Hepatocyte (in vitro differentiated cells): ENCODE data around the gene NPBWR2. TPM values are rescaled to one million over a fixed set of nuclear protein-coding genes. Genes with fewer than 3 reads are reported as not detected.

Experiments used
- DNase-seq: peaks from one replicate; pipeline ENCODE4 v3.0.0-alpha.2; 2016; ENCODE audit warnings: low spot score
- H2AFZ ChIP-seq: fragments of 200-600 bp; sonication (generic); 2 replicates; pipeline ENCODE4 v1.6.0; 2016; ENCODE audit warnings: antibody characterized with exemption, mild to moderate bottlenecking
- H3K27ac ChIP-seq: fragments of 200-600 bp; sonication (generic); 2 replicates; pipeline ENCODE4 v1.5.1; 2016; ENCODE audit warnings: mild to moderate bottlenecking
- H3K27me3 ChIP-seq: fragments of 200-600 bp; sonication (generic); 2 replicates; pipeline ENCODE4 v1.6.1; 2016
- H3K36me3 ChIP-seq: fragments of 200-600 bp; sonication (generic); replicated peaks from 2 replicates; pipeline ENCODE4 v1.5.1; 2016; ENCODE audit warnings: low read depth; ENCODE audit not compliant: insufficient read depth
- H3K4me1 ChIP-seq: fragments of 200-600 bp; sonication (generic); 2 replicates; pipeline ENCODE4 v1.5.1; 2016; ENCODE audit warnings: mild to moderate bottlenecking, moderate library complexity; ENCODE audit not compliant: insufficient read depth
- H3K4me2 ChIP-seq: fragments of 200-600 bp; sonication (generic); 2 replicates; pipeline ENCODE4 v1.6.0; 2016
- H3K4me3 ChIP-seq: fragments of 200-600 bp; sonication (generic); 2 replicates; pipeline ENCODE4 v1.5.1; 2016; ENCODE audit warnings: mild to moderate bottlenecking
- H3K79me2 ChIP-seq: fragments of 200-600 bp; sonication (generic); 2 replicates; pipeline ENCODE4 v1.6.0; 2017; ENCODE audit warnings: mild to moderate bottlenecking
- H3K9me2 ChIP-seq: fragments of 200-600 bp; sonication (generic); replicated peaks from 2 replicates; pipeline ENCODE4 v1.6.0; 2017; ENCODE audit warnings: mild to moderate bottlenecking; ENCODE audit not compliant: insufficient read depth
- H3K9me3 ChIP-seq: fragments of 200-600 bp; sonication (generic); 2 replicates; pipeline ENCODE4 v1.5.1; 2016; ENCODE audit warnings: low read depth, mild to moderate bottlenecking
- H4K20me1 ChIP-seq: fragments of 200-600 bp; sonication (generic); 2 replicates; pipeline ENCODE4 v1.6.0; 2016; ENCODE audit warnings: mild to moderate bottlenecking; ENCODE audit not compliant: insufficient read depth, poor library complexity, severe bottlenecking
- CTCF ChIP-seq: fragments of 200-600 bp; sonication (generic); IDR thresholded peaks from 2 replicates; pipeline ENCODE4 v1.5.1; 2016; ENCODE audit warnings: antibody characterized with exemption, mild to moderate bottlenecking; ENCODE audit not compliant: poor library complexity
- EZH2 ChIP-seq: fragments of 200-600 bp; sonication (generic); IDR thresholded peaks from 2 replicates; pipeline ENCODE4 v1.6.1; 2016; ENCODE audit warnings: antibody characterized with exemption, mild to moderate bottlenecking, borderline replicate concordance
- EZH2phosphoT487 ChIP-seq: fragments of 200-600 bp; sonication (generic); IDR thresholded peaks from one replicate; pipeline ENCODE4 v1.6.1; 2018; ENCODE audit warnings: antibody characterized with exemption, mild to moderate bottlenecking, low read depth, moderate library complexity; ENCODE audit not compliant: unreplicated experiment, severe bottlenecking
- whole genome bisulfite sequencing: methylation state at CpG from one replicate; pipeline ENCODE4 v1.1.6; 2016; ENCODE audit warnings: low lambda C conversion rate; ENCODE audit errors: missing lambda C conversion rate; 5-methylcytosine and 5-hydroxymethylcytosine counted together
- polyA plus RNA-seq: library from polyadenylated mRNA; unstranded; fragments of >200 nt; fragmentation: Nextera tagmentation; extraction: Ambion mirVana; gene quantifications from 2 replicates; pipeline ENCODE4 v1.2.1, GENCODE V29; 2016
- total RNA-seq: library from RNA; depleted of rRNA; stranded (reverse); fragments of >200 nt; gene quantifications from 2 replicates; pipeline ENCODE4 v1.2.3, GENCODE V29; 2014

Gene NPBWR2
- total and polyA plus RNA-seq, 2 experiments from 2014 or later: not detected

- no peak for TF ChIP-seq EZH2
- TF ChIP-seq EZH2phosphoT487: no peak
- TF ChIP-seq CTCF: peak; percentile 35
- Histone ChIP-seq H3K9me3 (no peaks in the 10 kb centered on the region), H2AFZ (no peak overlapping the region), H3K79me2 (no peaks in the 10 kb centered on the region), H4K20me1 (no peaks in the 10 kb centered on the region), H3K27me3 (no peaks in the 10 kb centered on the region), H3K4me2 (no peak overlapping the region), H3K36me3 (no peaks in the 10 kb centered on the region), H3K4me1 (no peaks in the 10 kb centered on the region), H3K4me3 (no peak overlapping the region), H3K9me2 (no peaks in the 10 kb centered on the region), H3K27ac (no peak overlapping the region)
- DNase-seq: no peak
- 68% methylated on average over 8 of the region's 8 CpGs for WGBS
These were observed 26.6 kb upstream of the NPBWR2 start for GRCh38 chr20:64133951-64134407.

GRCh38 chr20:64131406-64131805, 24.0 kb upstream of the NPBWR2 start:
- WGBS: 83% methylated on average over 4 of the region's 4 CpGs
- no peaks in the 10 kb centered on the region for H3K4me1 ChIP-seq
- H4K20me1 ChIP-seq: no peaks in the 10 kb centered on the region
- H2AFZ ChIP-seq: no peak overlapping the region
- H3K9me3 ChIP-seq: no peaks in the 10 kb centered on the region
- no peaks in the 10 kb centered on the region for H3K9me2 ChIP-seq
- no peak overlapping the region for H3K4me3 ChIP-seq
- peaks cover 3% of the 10 kb centered on the region for H3K27me3 ChIP-seq
- no peaks in the 10 kb centered on the region for H3K79me2 ChIP-seq
- H3K36me3 ChIP-seq: no peaks in the 10 kb centered on the region
- TF ChIP-seq EZH2phosphoT487 (no peak), EZH2 (no peak)
- DNase-seq: no peak
- H3K27ac ChIP-seq: no peak overlapping the region
- H3K4me2 ChIP-seq: no peak overlapping the region

GRCh38 chr20:64130876-64131275, 23.5 kb upstream of the NPBWR2 start:
- TF ChIP-seq CTCF: no peak
- no peak for TF ChIP-seq EZH2
- no peak for TF ChIP-seq EZH2phosphoT487
- no peak overlapping the region for H3K4me3 ChIP-seq
- 91% methylated on average over 10 of the region's 10 CpGs for WGBS
- H2AFZ ChIP-seq: no peak overlapping the region
- no peak for DNase-seq
- H3K27me3 ChIP-seq: peaks cover 3% of the 10 kb centered on the region
- no peaks in the 10 kb centered on the region for H3K4me1 ChIP-seq
- H3K4me2 ChIP-seq: no peak overlapping the region
- no peaks in the 10 kb centered on the region for H4K20me1 ChIP-seq
- no peaks in the 10 kb centered on the region for H3K36me3 ChIP-seq
- H3K9me2 ChIP-seq: no peaks in the 10 kb centered on the region
- no peaks in the 10 kb centered on the region for H3K9me3 ChIP-seq
- no peaks in the 10 kb centered on the region for H3K79me2 ChIP-seq
- no peak overlapping the region for H3K27ac ChIP-seq

- H3K4me3 ChIP-seq: no peak overlapping the region
- no peaks in the 10 kb centered on the region for H4K20me1 ChIP-seq
- H3K36me3 ChIP-seq: no peaks in the 10 kb centered on the region
- no peak overlapping the region for H3K27ac ChIP-seq
- no peaks in the 10 kb centered on the region for H3K4me1 ChIP-seq
- H3K27me3 ChIP-seq: peaks cover 3% of the 10 kb centered on the region
- H3K9me3 ChIP-seq: no peaks in the 10 kb centered on the region
- WGBS: 81% methylated on average over 5 of the region's 5 CpGs
- no peak for DNase-seq
- H2AFZ ChIP-seq: no peak overlapping the region
- H3K4me2 ChIP-seq: no peak overlapping the region
- H3K9me2 ChIP-seq: no peaks in the 10 kb centered on the region
- no peaks in the 10 kb centered on the region for H3K79me2 ChIP-seq
- TF ChIP-seq CTCF (no peak), EZH2 (no peak), EZH2phosphoT487 (no peak)
These were observed 22.9 kb upstream of the NPBWR2 start for GRCh38 chr20:64130271-64130670.
